Activated naive CD4-positive, alpha-beta T cell treated with anti-CD3 and anti-CD28 coated beads, Interleukin-2, amount 50 U/mL, for 24 hours (primary cell): ENCODE measurements around the gene MCOLN2.
"Not testable (repeated sequence)": the region's sequence is repeated elsewhere in the genome, so short reads cannot be mapped to it uniquely, and the experiment has no call there.

ENCODE experiments used
- H3K27ac Mint-ChIP-seq: one replicate; pipeline ENCODE4 v1.8.0; 2021; ENCODE audit warnings: mild to moderate bottlenecking, mixed read lengths
- H3K27me3 Mint-ChIP-seq: one replicate; pipeline ENCODE4 v1.8.0; 2021; ENCODE audit warnings: mixed read lengths
- H3K36me3 Mint-ChIP-seq: one replicate; pipeline ENCODE4 v1.8.0; 2021; ENCODE audit warnings: mixed read lengths
- H3K4me1 Mint-ChIP-seq: one replicate; pipeline ENCODE4 v1.8.0; 2021; ENCODE audit warnings: mixed read lengths
- H3K4me3 Mint-ChIP-seq: one replicate; pipeline ENCODE4 v1.8.0; 2021; ENCODE audit warnings: mild to moderate bottlenecking, mixed read lengths
- H3K9me3 Mint-ChIP-seq: one replicate; pipeline ENCODE4 v1.8.0; 2021; ENCODE audit warnings: mixed read lengths

Gene MCOLN2

GRCh38 chr1:84902727-84903126 lies 94.2 kb downstream of the MCOLN2 start:
- H3K36me3 Mint-ChIP-seq, H3K9me3 Mint-ChIP-seq, H3K27ac Mint-ChIP-seq, H3K4me3 Mint-ChIP-seq, H3K27me3 Mint-ChIP-seq, H3K4me1 Mint-ChIP-seq: not testable (repeated sequence)

GRCh38 chr1:84899969-84900368 lies 96.9 kb downstream of the MCOLN2 start:
- peaks cover 3% of the 10 kb centered on the region for H3K27me3 Mint-ChIP-seq
- H3K4me1 Mint-ChIP-seq = no peaks in the 10 kb centered on the region
- no peak overlapping the region for H3K27ac Mint-ChIP-seq
- no peak overlapping the region for H3K4me3 Mint-ChIP-seq
- H3K9me3 Mint-ChIP-seq = peaks cover 7% of the 10 kb centered on the region
- H3K36me3 Mint-ChIP-seq = peaks cover 2% of the 10 kb centered on the region

GRCh38 chr1:84896279-84896678 lies 100.6 kb downstream of the MCOLN2 start:
- H3K4me1 Mint-ChIP-seq = peaks cover 18% of the 10 kb centered on the region
- H3K36me3 Mint-ChIP-seq = peaks cover 2% of the 10 kb centered on the region
- no peaks in the 10 kb centered on the region for H3K9me3 Mint-ChIP-seq
- peaks cover 22% of the 10 kb centered on the region for H3K27me3 Mint-ChIP-seq
- no peak overlapping the region for H3K4me3 Mint-ChIP-seq
- no peak overlapping the region for H3K27ac Mint-ChIP-seq

GRCh38 chr1:84892705-84893618 lies 104.0 kb downstream of the MCOLN2 start, which contains the start of gene LPAR3:
TSS of gene LPAR3 (minus strand) at chr1:84893206. CDS start at chr1:84866120, 27,086 bp downstream.
- Mint-ChIP-seq H3K36me3 (peaks cover 2% of the 10 kb centered on the region), H3K27me3 (peaks cover 23% of the 10 kb centered on the region)

GRCh38 chr1:84890566-84890965 lies 106.3 kb downstream of the MCOLN2 start:
- peaks cover 20% of the 10 kb centered on the region for H3K27me3 Mint-ChIP-seq
- peaks cover 34% of the 10 kb centered on the region for H3K4me1 Mint-ChIP-seq
- peaks cover 2% of the 10 kb centered on the region for H3K36me3 Mint-ChIP-seq
- H3K4me3 Mint-ChIP-seq = no peak overlapping the region
- no peak overlapping the region for H3K27ac Mint-ChIP-seq
- H3K9me3 Mint-ChIP-seq = no peaks in the 10 kb centered on the region

More at GRCh38 chr1:84892705-84893618, 104.0 kb downstream of the MCOLN2 start, which contains the start of gene LPAR3:
- Mint-ChIP-seq H3K4me1 (peaks cover 34% of the 10 kb centered on the region), H3K9me3 (no peaks in the 10 kb centered on the region), H3K4me3 (peak within 1 kb of the TSS; percentile 79), H3K27ac (no peak within 1 kb of the TSS)

GRCh38 chr1:84889437-84889836 lies 107.5 kb downstream of the MCOLN2 start:
- H3K27me3 Mint-ChIP-seq = peaks cover 17% of the 10 kb centered on the region

GRCh38 chr1:84888753-84889152 lies 108.2 kb downstream of the MCOLN2 start:
- Mint-ChIP-seq H3K27ac (no peak overlapping the region), H3K27me3 (peaks cover 13% of the 10 kb centered on the region), H3K4me1 (peaks cover 30% of the 10 kb centered on the region), H3K4me3 (no peak overlapping the region), H3K36me3 (no peaks in the 10 kb centered on the region), H3K9me3 (no peaks in the 10 kb centered on the region)

More at GRCh38 chr1:84889437-84889836, 107.5 kb downstream of the MCOLN2 start:
- H3K27ac Mint-ChIP-seq = no peak overlapping the region
- H3K9me3 Mint-ChIP-seq = no peaks in the 10 kb centered on the region
- no peaks in the 10 kb centered on the region for H3K36me3 Mint-ChIP-seq
- peaks cover 34% of the 10 kb centered on the region for H3K4me1 Mint-ChIP-seq
- H3K4me3 Mint-ChIP-seq = no peak overlapping the region

GRCh38 chr1:84887261-84887934 lies 109.5 kb downstream of the MCOLN2 start:
- H3K9me3 Mint-ChIP-seq = no peaks in the 10 kb centered on the region

GRCh38 chr1:84885469-84885868 lies 111.4 kb downstream of the MCOLN2 start:
- no peak overlapping the region for H3K4me3 Mint-ChIP-seq
- no peak overlapping the region for H3K27ac Mint-ChIP-seq

More at GRCh38 chr1:84887261-84887934, 109.5 kb downstream of the MCOLN2 start:
- Mint-ChIP-seq H3K27me3 (peaks cover 6% of the 10 kb centered on the region), H3K27ac (no peak overlapping the region), H3K36me3 (no peaks in the 10 kb centered on the region), H3K4me3 (no peak overlapping the region), H3K4me1 (peaks cover 23% of the 10 kb centered on the region)

GRCh38 chr1:84884671-84885389 lies 112.1 kb downstream of the MCOLN2 start:
- H3K27me3 Mint-ChIP-seq = no peaks in the 10 kb centered on the region
- no peak overlapping the region for H3K27ac Mint-ChIP-seq
- no peaks in the 10 kb centered on the region for H3K9me3 Mint-ChIP-seq
- H3K4me1 Mint-ChIP-seq = peaks cover 11% of the 10 kb centered on the region
- peaks cover 2% of the 10 kb centered on the region for H3K36me3 Mint-ChIP-seq
- H3K4me3 Mint-ChIP-seq = no peak overlapping the region

More at GRCh38 chr1:84885469-84885868, 111.4 kb downstream of the MCOLN2 start:
- Mint-ChIP-seq H3K27me3 (no peaks in the 10 kb centered on the region), H3K36me3 (peaks cover 2% of the 10 kb centered on the region), H3K4me1 (peaks cover 16% of the 10 kb centered on the region), H3K9me3 (no peaks in the 10 kb centered on the region)

- Mint-ChIP-seq H3K4me3 (no peak overlapping the region), H3K27me3 (no peaks in the 10 kb centered on the region), H3K9me3 (no peaks in the 10 kb centered on the region), H3K4me1 (peaks cover under 1% of the 10 kb centered on the region), H3K27ac (no peak overlapping the region), H3K36me3 (peaks cover 2% of the 10 kb centered on the region)
Observed at GRCh38 chr1:84883286-84883685, 113.6 kb downstream of the MCOLN2 start.

- H3K4me1 Mint-ChIP-seq = no peaks in the 10 kb centered on the region
- H3K27me3 Mint-ChIP-seq = no peaks in the 10 kb centered on the region
- no peaks in the 10 kb centered on the region for H3K9me3 Mint-ChIP-seq
- H3K27ac Mint-ChIP-seq = no peak overlapping the region
- peaks cover 2% of the 10 kb centered on the region for H3K36me3 Mint-ChIP-seq
- no peak overlapping the region for H3K4me3 Mint-ChIP-seq
Observed at GRCh38 chr1:84877592-84877991, 119.3 kb downstream of the MCOLN2 start.

- H3K27ac Mint-ChIP-seq = no peak overlapping the region
- no peaks in the 10 kb centered on the region for H3K27me3 Mint-ChIP-seq
- no peaks in the 10 kb centered on the region for H3K9me3 Mint-ChIP-seq
- H3K4me3 Mint-ChIP-seq = no peak overlapping the region
- H3K36me3 Mint-ChIP-seq = no peaks in the 10 kb centered on the region
- H3K4me1 Mint-ChIP-seq = no peaks in the 10 kb centered on the region
Observed at GRCh38 chr1:84876353-84876752, 120.6 kb downstream of the MCOLN2 start.
